ENCODE results near the gene CAPN12.

- no peak for TF ChIP-seq MXI1 (IDR thresholded peaks at IDR 0.05; ENCODE audit: low read depth, low read length)
- TF ChIP-seq CTCF (IDR thresholded peaks at IDR 0.05), result no peak
- no peak for TF ChIP-seq FOXJ3 (CRISPR knock-in tag; IDR thresholded peaks at IDR 0.05)
- TF ChIP-seq EZH2phosphoT487 (IDR thresholded peaks at IDR 0.05; ENCODE audit: borderline replicate concordance, low read depth), result no peak
- no peak for TF ChIP-seq RXRA (IDR thresholded peaks at IDR 0.05; ENCODE audit: borderline replicate concordance, low read depth)
- TF ChIP-seq REST (IDR thresholded peaks at IDR 0.05; ENCODE audit: low read depth, low read length), result no peak
- TF ChIP-seq ZBTB33 (IDR thresholded peaks at IDR 0.05; ENCODE audit: borderline replicate concordance, low read depth), result no peak
Observed at GRCh38 chr19:38717051-38717450, 27.2 kb downstream of the CAPN12 start.
